Fibroblast of the aortic adventitia (primary cell): ENCODE data around the gene DNAAF9. TPM values are rescaled to one million over a fixed set of nuclear protein-coding genes. Genes with fewer than 3 reads are reported as not detected.

Experiments
- DNase-seq: peaks from one replicate; pipeline ENCODE4 v3.0.0-alpha.2; 2010; ENCODE audit warnings: low read depth
- H3K4me3 ChIP-seq: 2 replicates; pipeline ENCODE4 v1.5.1; 2011; ENCODE audit warnings: low read depth, mild to moderate bottlenecking, control low read depth, low read length, moderate library complexity
- total RNA-seq: library from RNA; depleted of rRNA; stranded (reverse); fragments of >200 nt; gene quantifications from 2 replicates; pipeline ENCODE4 v1.2.3, GENCODE V29; 2012; ENCODE audit warnings: low replicate concordance
- TF ChIP-seq, protein P1 (sequence below): IDR thresholded peaks from 2 replicates; pipeline ENCODE4 v1.5.1; 2011; ENCODE audit warnings: mild to moderate bottlenecking, low read length, control low read depth, inconsistent platforms; ENCODE audit not compliant: insufficient read depth

The DNAAF9 gene
- total RNA-seq, 1 donor: 13.3 TPM

- no peak for DNase-seq
- TF ChIP-seq, protein P1, sequence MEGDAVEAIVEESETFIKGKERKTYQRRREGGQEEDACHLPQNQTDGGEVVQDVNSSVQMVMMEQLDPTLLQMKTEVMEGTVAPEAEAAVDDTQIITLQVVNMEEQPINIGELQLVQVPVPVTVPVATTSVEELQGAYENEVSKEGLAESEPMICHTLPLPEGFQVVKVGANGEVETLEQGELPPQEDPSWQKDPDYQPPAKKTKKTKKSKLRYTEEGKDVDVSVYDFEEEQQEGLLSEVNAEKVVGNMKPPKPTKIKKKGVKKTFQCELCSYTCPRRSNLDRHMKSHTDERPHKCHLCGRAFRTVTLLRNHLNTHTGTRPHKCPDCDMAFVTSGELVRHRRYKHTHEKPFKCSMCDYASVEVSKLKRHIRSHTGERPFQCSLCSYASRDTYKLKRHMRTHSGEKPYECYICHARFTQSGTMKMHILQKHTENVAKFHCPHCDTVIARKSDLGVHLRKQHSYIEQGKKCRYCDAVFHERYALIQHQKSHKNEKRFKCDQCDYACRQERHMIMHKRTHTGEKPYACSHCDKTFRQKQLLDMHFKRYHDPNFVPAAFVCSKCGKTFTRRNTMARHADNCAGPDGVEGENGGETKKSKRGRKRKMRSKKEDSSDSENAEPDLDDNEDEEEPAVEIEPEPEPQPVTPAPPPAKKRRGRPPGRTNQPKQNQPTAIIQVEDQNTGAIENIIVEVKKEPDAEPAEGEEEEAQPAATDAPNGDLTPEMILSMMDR: no peak
- H3K4me3 ChIP-seq: no peak overlapping the region
These were observed 11.0 kb downstream of the DNAAF9 start for GRCh38 chr20:3396492-3396891.

- H3K4me3 ChIP-seq: no peak overlapping the region
- DNase-seq: no peak
- TF ChIP-seq, protein P1: no peak
These were observed 14.7 kb downstream of the DNAAF9 start for GRCh38 chr20:3392756-3393155.

DNA sequence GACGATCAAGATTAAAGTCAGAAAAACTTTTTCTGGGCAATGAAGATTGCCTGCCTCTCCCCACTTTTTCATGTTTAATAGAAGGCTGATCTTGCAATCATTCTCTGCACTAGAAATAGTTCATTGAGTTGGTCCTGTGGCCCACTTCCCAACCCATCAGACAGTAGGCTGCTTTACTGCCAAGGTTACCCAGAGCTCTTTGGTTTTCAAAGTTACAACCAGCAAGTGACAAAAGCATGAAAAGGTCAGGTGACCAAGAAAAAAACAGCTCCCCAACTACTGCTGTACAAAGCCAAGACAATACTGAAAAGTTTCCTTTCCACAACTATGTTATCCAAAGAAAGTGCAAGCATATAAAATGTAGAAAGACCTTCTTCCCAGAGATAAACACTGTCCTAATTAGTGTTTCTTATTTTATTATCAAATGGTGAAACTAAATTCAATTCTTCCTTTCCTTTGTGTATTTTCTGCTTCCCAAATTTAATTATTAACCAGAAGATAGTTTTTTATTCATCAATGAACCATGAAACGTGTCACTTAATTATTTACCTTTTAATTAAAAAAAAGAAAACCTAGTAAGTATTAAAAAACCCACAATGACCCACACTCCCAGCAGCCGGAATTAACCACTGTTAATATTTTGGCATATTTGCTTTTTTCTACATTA is 16.6 kb downstream of the DNAAF9 start:
- TF ChIP-seq, protein P1: no peak
- no peak overlapping the region for H3K4me3 ChIP-seq
- no peak for DNase-seq

- TF ChIP-seq, protein P1: no peak
- no peak overlapping the region for H3K4me3 ChIP-seq
- no peak for DNase-seq
These were observed 23.5 kb downstream of the DNAAF9 start for GRCh38 chr20:3383878-3384495.

DNA sequence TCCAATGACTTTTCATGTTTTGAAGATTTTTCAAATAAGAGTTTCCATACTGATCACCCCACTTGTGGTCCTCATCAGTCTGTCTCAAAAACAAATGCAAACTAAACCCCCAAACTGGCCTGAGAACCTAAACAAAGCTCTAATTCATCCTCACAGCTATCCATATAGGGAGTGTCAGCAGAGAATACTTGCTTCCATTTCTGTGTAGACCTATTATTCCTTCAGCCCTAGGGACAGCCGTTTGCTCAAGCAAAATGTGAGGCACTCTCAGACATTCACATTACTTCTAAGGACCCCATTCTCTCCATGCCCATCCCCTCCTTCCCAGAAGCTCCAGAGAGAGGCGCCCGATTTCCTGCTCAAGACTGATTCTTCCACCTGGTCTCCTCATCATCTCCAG is 24.6 kb downstream of the DNAAF9 start:
- TF ChIP-seq, protein P1: no peak
- no peak overlapping the region for H3K4me3 ChIP-seq
- no peak for DNase-seq

- TF ChIP-seq, protein P1: no peak
- no peak for DNase-seq
- H3K4me3 ChIP-seq: no peak overlapping the region
These were observed 27.0 kb downstream of the DNAAF9 start for GRCh38 chr20:3380228-3381070.
